Measurements from ENCODE around the gene MCF2L.

The MCF2L gene

DNA sequence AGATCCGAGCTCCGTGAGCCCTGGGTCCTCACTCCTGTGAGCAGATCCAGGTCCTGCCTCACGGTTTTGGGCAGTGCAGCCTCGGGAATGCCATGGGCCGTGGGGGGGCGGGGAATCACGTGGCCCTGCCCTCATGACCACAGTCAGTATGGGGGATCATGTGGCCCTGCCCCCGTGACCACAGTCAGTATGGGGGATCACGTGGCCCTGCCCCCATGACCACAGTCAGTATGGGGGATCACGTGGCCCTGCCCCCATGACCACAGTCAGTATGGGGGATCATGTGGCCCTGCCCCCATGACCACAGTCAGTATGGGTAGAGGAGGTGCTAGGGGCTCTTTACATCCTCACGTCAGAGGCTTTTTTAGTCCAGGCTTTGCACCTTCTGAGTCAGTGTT lies 72.3 kb downstream of the MCF2L start:
- ATAC-seq: no peak
- TF ChIP-seq, protein P1, sequence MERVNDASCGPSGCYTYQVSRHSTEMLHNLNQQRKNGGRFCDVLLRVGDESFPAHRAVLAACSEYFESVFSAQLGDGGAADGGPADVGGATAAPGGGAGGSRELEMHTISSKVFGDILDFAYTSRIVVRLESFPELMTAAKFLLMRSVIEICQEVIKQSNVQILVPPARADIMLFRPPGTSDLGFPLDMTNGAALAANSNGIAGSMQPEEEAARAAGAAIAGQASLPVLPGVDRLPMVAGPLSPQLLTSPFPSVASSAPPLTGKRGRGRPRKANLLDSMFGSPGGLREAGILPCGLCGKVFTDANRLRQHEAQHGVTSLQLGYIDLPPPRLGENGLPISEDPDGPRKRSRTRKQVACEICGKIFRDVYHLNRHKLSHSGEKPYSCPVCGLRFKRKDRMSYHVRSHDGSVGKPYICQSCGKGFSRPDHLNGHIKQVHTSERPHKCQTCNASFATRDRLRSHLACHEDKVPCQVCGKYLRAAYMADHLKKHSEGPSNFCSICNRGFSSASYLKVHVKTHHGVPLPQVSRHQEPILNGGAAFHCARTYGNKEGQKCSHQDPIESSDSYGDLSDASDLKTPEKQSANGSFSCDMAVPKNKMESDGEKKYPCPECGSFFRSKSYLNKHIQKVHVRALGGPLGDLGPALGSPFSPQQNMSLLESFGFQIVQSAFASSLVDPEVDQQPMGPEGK (CRISPR knock-in tag; IDR thresholded peaks at IDR 0.05; ENCODE audit: borderline replicate concordance): no peak
- no peak for TF ChIP-seq BACH2 (CRISPR knock-in tag; IDR thresholded peaks at IDR 0.05; ENCODE audit: borderline replicate concordance)
- TF ChIP-seq, protein P2, sequence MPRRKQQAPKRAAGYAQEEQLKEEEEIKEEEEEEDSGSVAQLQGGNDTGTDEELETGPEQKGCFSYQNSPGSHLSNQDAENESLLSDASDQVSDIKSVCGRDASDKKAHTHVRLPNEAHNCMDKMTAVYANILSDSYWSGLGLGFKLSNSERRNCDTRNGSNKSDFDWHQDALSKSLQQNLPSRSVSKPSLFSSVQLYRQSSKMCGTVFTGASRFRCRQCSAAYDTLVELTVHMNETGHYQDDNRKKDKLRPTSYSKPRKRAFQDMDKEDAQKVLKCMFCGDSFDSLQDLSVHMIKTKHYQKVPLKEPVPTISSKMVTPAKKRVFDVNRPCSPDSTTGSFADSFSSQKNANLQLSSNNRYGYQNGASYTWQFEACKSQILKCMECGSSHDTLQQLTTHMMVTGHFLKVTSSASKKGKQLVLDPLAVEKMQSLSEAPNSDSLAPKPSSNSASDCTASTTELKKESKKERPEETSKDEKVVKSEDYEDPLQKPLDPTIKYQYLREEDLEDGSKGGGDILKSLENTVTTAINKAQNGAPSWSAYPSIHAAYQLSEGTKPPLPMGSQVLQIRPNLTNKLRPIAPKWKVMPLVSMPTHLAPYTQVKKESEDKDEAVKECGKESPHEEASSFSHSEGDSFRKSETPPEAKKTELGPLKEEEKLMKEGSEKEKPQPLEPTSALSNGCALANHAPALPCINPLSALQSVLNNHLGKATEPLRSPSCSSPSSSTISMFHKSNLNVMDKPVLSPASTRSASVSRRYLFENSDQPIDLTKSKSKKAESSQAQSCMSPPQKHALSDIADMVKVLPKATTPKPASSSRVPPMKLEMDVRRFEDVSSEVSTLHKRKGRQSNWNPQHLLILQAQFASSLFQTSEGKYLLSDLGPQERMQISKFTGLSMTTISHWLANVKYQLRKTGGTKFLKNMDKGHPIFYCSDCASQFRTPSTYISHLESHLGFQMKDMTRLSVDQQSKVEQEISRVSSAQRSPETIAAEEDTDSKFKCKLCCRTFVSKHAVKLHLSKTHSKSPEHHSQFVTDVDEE (CRISPR knock-in tag; IDR thresholded peaks at IDR 0.05): no peak
- TF ChIP-seq ARNTL (CRISPR knock-in tag; IDR thresholded peaks at IDR 0.05; ENCODE audit: borderline replicate concordance, low read depth): no peak
- no peak for TF ChIP-seq ISL1 (CRISPR knock-in tag; IDR thresholded peaks at IDR 0.05)
- TF ChIP-seq ESRRG (CRISPR knock-in tag; IDR thresholded peaks at IDR 0.05): no peak

DNA sequence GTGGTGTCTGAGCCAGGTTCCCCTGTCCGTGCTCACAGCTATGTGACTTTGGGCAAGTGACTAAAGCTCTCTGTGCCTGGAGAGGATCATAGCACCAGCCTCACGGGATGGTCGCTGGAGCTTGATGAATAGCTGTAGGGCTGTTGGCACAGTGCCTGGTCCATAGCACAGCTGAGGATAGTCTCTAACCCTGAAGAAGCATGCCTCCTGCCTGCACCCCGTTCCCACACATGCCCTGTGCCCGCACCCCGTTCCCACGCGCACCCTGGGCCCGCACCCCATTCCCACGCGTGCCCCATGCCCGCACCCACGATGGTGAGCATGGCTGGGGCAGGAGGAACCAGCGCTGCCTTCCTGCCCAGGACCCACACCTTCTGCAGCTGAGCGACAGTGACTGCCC lies 72.9 kb downstream of the MCF2L start:
- TF ChIP-seq GLIS3 (CRISPR knock-in tag; IDR thresholded peaks at IDR 0.05) (no peak), SNAI2 (CRISPR knock-in tag; IDR thresholded peaks at IDR 0.05) (no peak), ARNTL (CRISPR knock-in tag; IDR thresholded peaks at IDR 0.05; ENCODE audit: borderline replicate concordance, low read depth) (no peak), BACH2 (CRISPR knock-in tag; IDR thresholded peaks at IDR 0.05; ENCODE audit: borderline replicate concordance) (no peak), ISL1 (CRISPR knock-in tag; IDR thresholded peaks at IDR 0.05) (no peak), OSR1 (CRISPR knock-in tag; IDR thresholded peaks at IDR 0.05) (no peak), ZNF70 (CRISPR knock-in tag; IDR thresholded peaks at IDR 0.05) (no peak), TOX (CRISPR knock-in tag; IDR thresholded peaks at IDR 0.05; ENCODE audit: borderline replicate concordance) (no peak), ZFP30 (CRISPR knock-in tag; IDR thresholded peaks at IDR 0.05) (no peak), ESRRG (CRISPR knock-in tag; IDR thresholded peaks at IDR 0.05) (no peak), ZNF565 (CRISPR knock-in tag; conservative IDR thresholded peaks at IDR 0.05; ENCODE audit: low read depth) (no peak)
- TF ChIP-seq, protein P1 (CRISPR knock-in tag; IDR thresholded peaks at IDR 0.05; ENCODE audit: borderline replicate concordance): no peak
- TF ChIP-seq, protein P3, sequence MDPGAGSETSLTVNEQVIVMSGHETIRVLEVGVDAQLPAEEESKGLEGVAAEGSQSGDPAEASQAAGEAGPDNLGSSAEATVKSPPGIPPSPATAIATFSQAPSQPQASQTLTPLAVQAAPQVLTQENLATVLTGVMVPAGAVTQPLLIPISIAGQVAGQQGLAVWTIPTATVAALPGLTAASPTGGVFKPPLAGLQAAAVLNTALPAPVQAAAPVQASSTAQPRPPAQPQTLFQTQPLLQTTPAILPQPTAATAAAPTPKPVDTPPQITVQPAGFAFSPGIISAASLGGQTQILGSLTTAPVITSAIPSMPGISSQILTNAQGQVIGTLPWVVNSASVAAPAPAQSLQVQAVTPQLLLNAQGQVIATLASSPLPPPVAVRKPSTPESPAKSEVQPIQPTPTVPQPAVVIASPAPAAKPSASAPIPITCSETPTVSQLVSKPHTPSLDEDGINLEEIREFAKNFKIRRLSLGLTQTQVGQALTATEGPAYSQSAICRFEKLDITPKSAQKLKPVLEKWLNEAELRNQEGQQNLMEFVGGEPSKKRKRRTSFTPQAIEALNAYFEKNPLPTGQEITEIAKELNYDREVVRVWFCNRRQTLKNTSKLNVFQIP (CRISPR knock-in tag; IDR thresholded peaks at IDR 0.05; ENCODE audit: borderline replicate concordance, low read depth): no peak
- TF ChIP-seq, protein P4, sequence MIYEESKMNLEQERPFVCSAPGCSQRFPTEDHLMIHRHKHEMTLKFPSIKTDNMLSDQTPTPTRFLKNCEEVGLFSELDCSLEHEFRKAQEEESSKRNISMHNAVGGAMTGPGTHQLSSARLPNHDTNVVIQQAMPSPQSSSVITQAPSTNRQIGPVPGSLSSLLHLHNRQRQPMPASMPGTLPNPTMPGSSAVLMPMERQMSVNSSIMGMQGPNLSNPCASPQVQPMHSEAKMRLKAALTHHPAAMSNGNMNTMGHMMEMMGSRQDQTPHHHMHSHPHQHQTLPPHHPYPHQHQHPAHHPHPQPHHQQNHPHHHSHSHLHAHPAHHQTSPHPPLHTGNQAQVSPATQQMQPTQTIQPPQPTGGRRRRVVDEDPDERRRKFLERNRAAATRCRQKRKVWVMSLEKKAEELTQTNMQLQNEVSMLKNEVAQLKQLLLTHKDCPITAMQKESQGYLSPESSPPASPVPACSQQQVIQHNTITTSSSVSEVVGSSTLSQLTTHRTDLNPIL (CRISPR knock-in tag; IDR thresholded peaks at IDR 0.05; ENCODE audit: low read depth): no peak
- no peak for ATAC-seq

DNA sequence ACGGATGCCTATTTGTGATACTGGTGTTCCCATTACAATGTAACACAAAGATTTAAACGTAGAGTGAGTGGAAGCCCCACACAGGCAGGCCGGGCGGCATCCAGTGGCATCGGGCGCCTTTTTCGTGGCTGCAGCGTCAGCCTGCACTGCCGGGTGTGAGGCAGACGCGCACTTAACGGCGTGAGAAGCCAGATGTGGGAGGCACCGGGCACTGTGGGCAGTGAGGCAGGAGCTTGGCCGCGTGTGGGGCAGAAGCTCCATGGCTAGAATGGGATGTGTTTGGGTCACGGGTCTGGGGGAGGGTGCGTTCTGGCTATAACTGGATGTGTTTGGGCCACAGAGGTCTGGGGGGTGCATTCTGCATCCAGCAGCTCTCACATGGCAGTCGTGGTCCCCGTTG lies 73.4 kb downstream of the MCF2L start:
- ATAC-seq: no peak
- TF ChIP-seq, protein P1 (CRISPR knock-in tag; IDR thresholded peaks at IDR 0.05; ENCODE audit: borderline replicate concordance): no peak
- no peak for TF ChIP-seq TCF4 (CRISPR knock-in tag; IDR thresholded peaks at IDR 0.05; ENCODE audit: borderline replicate concordance)
- TF ChIP-seq ZNF70 (CRISPR knock-in tag; IDR thresholded peaks at IDR 0.05): no peak
- TF ChIP-seq ZFP3 (CRISPR knock-in tag; IDR thresholded peaks at IDR 0.05): no peak
- TF ChIP-seq ZFP30 (CRISPR knock-in tag; IDR thresholded peaks at IDR 0.05): no peak
- TF ChIP-seq, protein P2 (CRISPR knock-in tag; IDR thresholded peaks at IDR 0.05): no peak
- TF ChIP-seq ZC3H10 (CRISPR knock-in tag; IDR thresholded peaks at IDR 0.05): no peak
- TF ChIP-seq BACH2 (CRISPR knock-in tag; IDR thresholded peaks at IDR 0.05; ENCODE audit: borderline replicate concordance): no peak
- TF ChIP-seq, protein P3 (CRISPR knock-in tag; IDR thresholded peaks at IDR 0.05; ENCODE audit: borderline replicate concordance, low read depth): no peak
- no peak for TF ChIP-seq ARNTL (CRISPR knock-in tag; IDR thresholded peaks at IDR 0.05; ENCODE audit: borderline replicate concordance, low read depth)
- TF ChIP-seq PPARA (CRISPR knock-in tag; IDR thresholded peaks at IDR 0.05; ENCODE audit: borderline replicate concordance): no peak
